Uterus (tissue), 2 donors: ENCODE data around the gene NKAIN2.

Experiments
- POLR2A ChIP-seq, 2 donors: fragments of 450-650 bp; IDR thresholded peaks; one replicate each; pipeline ENCODE4 v1.6.1; 2016; ENCODE audit warnings: antibody characterized with exemption in 2 of 2, mild to moderate bottlenecking in 1 of 2, moderate library complexity in 1 of 2
- TF ChIP-seq, protein P1 (sequence below), 4 experiments: fragments of 200-600 bp in 2 of 4; fragments of 450-650 bp in 2 of 4; sonication (generic) in 2 of 4; IDR thresholded peaks; one replicate each; pipeline ENCODE4 v1.5.1; 2016 to 2019; ENCODE audit warnings: antibody characterized with exemption in 4 of 4, mild to moderate bottlenecking in 2 of 4, moderate library complexity in 1 of 4

DNA sequence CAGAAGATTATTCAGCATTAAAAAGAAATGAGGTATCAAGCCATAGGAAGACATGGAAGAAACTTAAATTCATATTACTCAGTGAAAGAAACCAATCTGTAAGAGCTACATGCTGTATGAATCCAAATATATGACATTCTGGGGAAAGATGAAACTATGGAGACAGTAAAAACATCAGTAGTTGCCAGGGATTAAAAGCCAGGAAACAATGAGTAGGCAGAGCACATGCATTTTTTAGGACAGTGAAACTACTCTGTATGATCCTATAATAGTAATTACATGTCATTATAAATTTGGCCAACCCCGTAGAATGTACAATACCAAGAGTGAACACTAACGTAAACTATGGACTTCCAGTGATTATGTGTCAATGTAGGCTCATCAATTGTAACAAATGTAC is 1065.8 kb downstream of the NKAIN2 start:
- no peak for TF ChIP-seq POLR2A (IDR thresholded peaks at IDR 0.05)
- TF ChIP-seq, protein P1, sequence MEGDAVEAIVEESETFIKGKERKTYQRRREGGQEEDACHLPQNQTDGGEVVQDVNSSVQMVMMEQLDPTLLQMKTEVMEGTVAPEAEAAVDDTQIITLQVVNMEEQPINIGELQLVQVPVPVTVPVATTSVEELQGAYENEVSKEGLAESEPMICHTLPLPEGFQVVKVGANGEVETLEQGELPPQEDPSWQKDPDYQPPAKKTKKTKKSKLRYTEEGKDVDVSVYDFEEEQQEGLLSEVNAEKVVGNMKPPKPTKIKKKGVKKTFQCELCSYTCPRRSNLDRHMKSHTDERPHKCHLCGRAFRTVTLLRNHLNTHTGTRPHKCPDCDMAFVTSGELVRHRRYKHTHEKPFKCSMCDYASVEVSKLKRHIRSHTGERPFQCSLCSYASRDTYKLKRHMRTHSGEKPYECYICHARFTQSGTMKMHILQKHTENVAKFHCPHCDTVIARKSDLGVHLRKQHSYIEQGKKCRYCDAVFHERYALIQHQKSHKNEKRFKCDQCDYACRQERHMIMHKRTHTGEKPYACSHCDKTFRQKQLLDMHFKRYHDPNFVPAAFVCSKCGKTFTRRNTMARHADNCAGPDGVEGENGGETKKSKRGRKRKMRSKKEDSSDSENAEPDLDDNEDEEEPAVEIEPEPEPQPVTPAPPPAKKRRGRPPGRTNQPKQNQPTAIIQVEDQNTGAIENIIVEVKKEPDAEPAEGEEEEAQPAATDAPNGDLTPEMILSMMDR (IDR thresholded peaks at IDR 0.05): no peak
